OCI-LY1 (cell line): Measurements from ENCODE around the gene ADRA1B.

ENCODE experiments used
- H2AFZ ChIP-seq: fragments of 200-600 bp; sonication (generic), shearing (Covaris generic); 2 replicates; pipeline ENCODE4 v1.6.0; 2014; ENCODE audit warnings: antibody characterized with exemption, mild to moderate bottlenecking, low read length
- H3F3A ChIP-seq: fragments of 200-600 bp; sonication (generic), shearing (Covaris generic); 2 replicates; pipeline ENCODE4 v1.6.0; 2014; ENCODE audit warnings: mild to moderate bottlenecking, antibody characterized with exemption, low read length, moderate library complexity; ENCODE audit not compliant: insufficient read depth
- H3K27ac ChIP-seq: fragments of 200-600 bp; sonication (generic); 2 replicates; pipeline ENCODE4 v1.5.1; 2014; ENCODE audit warnings: low read length, mixed run types, mild to moderate bottlenecking, low read depth; ENCODE audit not compliant: poor library complexity, severe bottlenecking
- H3K27me3 ChIP-seq: fragments of 200-600 bp; sonication (generic); 2 replicates; pipeline ENCODE4 v1.6.0; 2014; ENCODE audit warnings: antibody characterized with exemption, mild to moderate bottlenecking, low read length, moderate library complexity; ENCODE audit not compliant: insufficient read depth
- H3K36me3 ChIP-seq: fragments of 200-600 bp; sonication (generic); 2 replicates; pipeline ENCODE4 v1.6.1; 2014; ENCODE audit warnings: mild to moderate bottlenecking, antibody characterized with exemption, low read length, moderate library complexity, mixed read lengths; ENCODE audit not compliant: insufficient read depth
- H3K4me1 ChIP-seq: fragments of 200-600 bp; sonication (generic); 2 replicates; pipeline ENCODE4 v1.5.1; 2014; ENCODE audit warnings: mild to moderate bottlenecking, low read length, moderate library complexity; ENCODE audit not compliant: insufficient read depth, severe bottlenecking
- H3K4me2 ChIP-seq: fragments of 200-600 bp; sonication (generic), shearing (Covaris generic); 2 replicates; pipeline ENCODE4 v1.6.1; 2014; ENCODE audit warnings: low read length
- H3K4me3 ChIP-seq: fragments of 200-600 bp; sonication (generic); 2 replicates; pipeline ENCODE4 v1.5.1; 2014; ENCODE audit warnings: low read length, low read depth, mild to moderate bottlenecking, mixed read lengths; ENCODE audit not compliant: poor library complexity, severe bottlenecking
- H3K79me2 ChIP-seq: fragments of 200-600 bp; shearing (Covaris generic); 2 replicates; pipeline ENCODE4 v1.6.1; 2016; ENCODE audit warnings: mixed run types, low read length, mixed read lengths; ENCODE audit not compliant: insufficient read depth
- H3K9ac ChIP-seq: fragments of 200-600 bp; sonication (generic), shearing (Covaris generic); 2 replicates; pipeline ENCODE4 v1.6.1; 2014; ENCODE audit warnings: mild to moderate bottlenecking, low read length, mixed read lengths
- H3K9me2 ChIP-seq: fragments of 200-600 bp; sonication (generic), shearing (Covaris generic); 2 replicates; pipeline ENCODE4 v1.6.1; 2014; ENCODE audit warnings: low read depth, mild to moderate bottlenecking, low read length, mixed read lengths
- H3K9me3 ChIP-seq: fragments of 200-600 bp; shearing (Covaris generic); 2 replicates; pipeline ENCODE4 v1.6.1; 2014; ENCODE audit warnings: low read length, mixed read lengths
- H4K20me1 ChIP-seq: fragments of 200-600 bp; sonication (generic), shearing (Covaris generic); 2 replicates; pipeline ENCODE4 v1.6.0; 2016; ENCODE audit warnings: mild to moderate bottlenecking, low read length; ENCODE audit not compliant: insufficient read depth
- EZH2 ChIP-seq: fragments of 200-600 bp; sonication (generic), shearing (Covaris generic); IDR thresholded peaks from 2 replicates; pipeline ENCODE4 v1.8.0; 2017; ENCODE audit warnings: borderline replicate concordance, mixed run types, mild to moderate bottlenecking, antibody characterized with exemption, low read length, moderate library complexity, mixed read lengths
- TF ChIP-seq, protein P1 (sequence below): fragments of 200-600 bp; sonication (generic), shearing (Covaris generic); IDR thresholded peaks from 2 replicates; pipeline ENCODE4 v1.5.1; 2017; ENCODE audit warnings: mild to moderate bottlenecking, antibody characterized with exemption, low read length, moderate library complexity, mixed read lengths

The ADRA1B gene

DNA sequence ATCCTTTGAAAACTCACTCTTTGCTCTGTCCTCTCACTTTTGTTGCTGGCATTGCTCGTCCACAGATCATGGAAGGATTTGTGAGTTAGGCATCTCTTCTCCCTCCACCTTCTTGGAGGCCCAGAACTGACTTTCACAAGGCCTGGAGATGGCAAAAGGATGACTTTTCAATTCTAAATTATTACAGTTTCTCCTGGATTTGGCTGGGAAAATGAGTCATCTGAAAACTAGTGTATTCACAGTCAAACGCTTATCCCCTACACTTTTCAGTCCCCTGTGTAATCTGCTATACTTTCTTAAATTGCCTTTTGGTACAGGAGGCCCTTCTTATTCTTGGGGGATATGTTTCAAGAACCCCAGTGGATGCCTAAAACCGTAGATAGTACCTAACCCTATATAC is 35.6 kb downstream of the ADRA1B start:
- Histone ChIP-seq H3F3A (no peaks in the 10 kb centered on the region), H3K27me3 (no peaks in the 10 kb centered on the region), H3K9me2 (no peaks in the 10 kb centered on the region), H3K27ac (no peak overlapping the region), H3K4me2 (no peak overlapping the region), H2AFZ (no peak overlapping the region), H4K20me1 (no peaks in the 10 kb centered on the region), H3K36me3 (no peaks in the 10 kb centered on the region), H3K9me3 (no peaks in the 10 kb centered on the region), H3K79me2 (no peaks in the 10 kb centered on the region), H3K4me1 (no peaks in the 10 kb centered on the region), H3K9ac (no peak overlapping the region), H3K4me3 (no peak overlapping the region)
- TF ChIP-seq EZH2, result no peak
- TF ChIP-seq, protein P1, sequence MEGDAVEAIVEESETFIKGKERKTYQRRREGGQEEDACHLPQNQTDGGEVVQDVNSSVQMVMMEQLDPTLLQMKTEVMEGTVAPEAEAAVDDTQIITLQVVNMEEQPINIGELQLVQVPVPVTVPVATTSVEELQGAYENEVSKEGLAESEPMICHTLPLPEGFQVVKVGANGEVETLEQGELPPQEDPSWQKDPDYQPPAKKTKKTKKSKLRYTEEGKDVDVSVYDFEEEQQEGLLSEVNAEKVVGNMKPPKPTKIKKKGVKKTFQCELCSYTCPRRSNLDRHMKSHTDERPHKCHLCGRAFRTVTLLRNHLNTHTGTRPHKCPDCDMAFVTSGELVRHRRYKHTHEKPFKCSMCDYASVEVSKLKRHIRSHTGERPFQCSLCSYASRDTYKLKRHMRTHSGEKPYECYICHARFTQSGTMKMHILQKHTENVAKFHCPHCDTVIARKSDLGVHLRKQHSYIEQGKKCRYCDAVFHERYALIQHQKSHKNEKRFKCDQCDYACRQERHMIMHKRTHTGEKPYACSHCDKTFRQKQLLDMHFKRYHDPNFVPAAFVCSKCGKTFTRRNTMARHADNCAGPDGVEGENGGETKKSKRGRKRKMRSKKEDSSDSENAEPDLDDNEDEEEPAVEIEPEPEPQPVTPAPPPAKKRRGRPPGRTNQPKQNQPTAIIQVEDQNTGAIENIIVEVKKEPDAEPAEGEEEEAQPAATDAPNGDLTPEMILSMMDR, result no peak

DNA sequence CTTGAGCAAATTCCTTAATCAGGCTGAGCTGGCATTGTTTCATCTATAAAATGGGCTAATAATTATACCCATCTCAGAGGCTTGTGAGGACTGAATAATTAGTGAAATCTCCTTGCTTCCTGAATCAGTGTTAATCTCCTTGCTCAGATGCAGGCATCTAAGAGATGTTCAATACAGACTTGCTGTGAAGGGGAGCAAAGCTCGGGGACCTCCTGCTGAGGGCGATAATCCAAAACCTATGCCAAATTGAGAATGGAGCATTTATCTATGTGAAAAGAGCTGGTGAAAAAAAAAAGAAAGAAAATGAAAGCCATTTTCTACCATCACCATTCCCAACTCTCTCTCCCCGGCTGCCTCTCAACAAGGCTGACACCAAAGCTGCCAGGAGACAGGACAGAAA is 37.3 kb downstream of the ADRA1B start:
- H3F3A ChIP-seq, result no peaks in the 10 kb centered on the region
- no peak overlapping the region for H3K27ac ChIP-seq
- H3K9me3 ChIP-seq, result no peaks in the 10 kb centered on the region
- H3K9ac ChIP-seq, result no peak overlapping the region
- no peaks in the 10 kb centered on the region for H3K9me2 ChIP-seq
- H3K79me2 ChIP-seq, result no peaks in the 10 kb centered on the region
- H3K36me3 ChIP-seq, result no peaks in the 10 kb centered on the region
- TF ChIP-seq, protein P1, result no peak
- H3K27me3 ChIP-seq, result no peaks in the 10 kb centered on the region
- no peaks in the 10 kb centered on the region for H3K4me1 ChIP-seq
- H3K4me3 ChIP-seq, result no peak overlapping the region
- no peak overlapping the region for H2AFZ ChIP-seq
- no peak overlapping the region for H3K4me2 ChIP-seq
- no peaks in the 10 kb centered on the region for H4K20me1 ChIP-seq

DNA sequence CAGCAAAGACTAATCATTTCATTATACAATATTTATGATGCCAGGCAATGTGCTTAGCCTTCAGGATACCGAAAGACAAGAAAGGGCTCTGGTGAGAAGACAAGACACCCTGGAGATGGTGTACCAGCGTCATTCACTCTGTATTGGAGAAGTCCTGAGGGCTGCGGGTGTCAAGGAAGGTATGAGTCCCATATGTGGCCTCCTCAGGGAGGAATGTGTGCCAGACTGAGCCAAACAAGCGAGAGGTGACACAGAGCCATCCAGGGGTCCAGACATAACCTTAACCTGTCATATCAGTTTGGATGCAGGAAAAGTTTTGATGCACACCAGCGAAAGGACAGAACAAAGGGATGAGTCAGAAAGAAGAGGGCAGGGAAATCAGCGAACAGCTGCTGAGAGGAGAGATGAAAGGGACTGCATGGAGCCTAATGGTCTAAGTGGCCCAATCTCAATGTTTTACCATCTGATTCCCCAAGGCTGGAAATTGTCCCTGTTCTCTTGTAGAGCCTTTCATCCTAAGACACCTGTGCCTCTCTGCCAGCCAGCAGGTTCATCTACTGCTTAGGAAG is 38.9 kb downstream of the ADRA1B start:
- Histone ChIP-seq H3K36me3 (no peaks in the 10 kb centered on the region), H3F3A (no peaks in the 10 kb centered on the region), H3K4me2 (no peak overlapping the region), H2AFZ (no peak overlapping the region), H3K4me3 (no peak overlapping the region), H3K9ac (no peak overlapping the region), H3K79me2 (no peaks in the 10 kb centered on the region), H4K20me1 (no peaks in the 10 kb centered on the region), H3K4me1 (no peaks in the 10 kb centered on the region), H3K9me3 (no peaks in the 10 kb centered on the region), H3K27ac (no peak overlapping the region), H3K27me3 (no peaks in the 10 kb centered on the region), H3K9me2 (no peaks in the 10 kb centered on the region)
- TF ChIP-seq, protein P1, result no peak
- no peak for TF ChIP-seq EZH2
